Measurements from ENCODE around the gene MFAP4. TPM values are rescaled to one million over a fixed set of nuclear protein-coding genes. Genes with fewer than 3 reads are reported as not detected.
A peak's percentile ranks its signal among the peaks of the same experiment; 100 is the strongest.

Gene MFAP4
- total RNA-seq, 1 experiment from 2014 or later, result 4.0 TPM

GRCh38 chr17:19398301-19399181 lies 11.6 kb upstream of the MFAP4 start (continued):
- TF ChIP-seq SMAD3 (CRISPR knock-in tag; IDR thresholded peaks at IDR 0.05; ENCODE audit: borderline replicate concordance), result no peak
- TF ChIP-seq, protein P1, sequence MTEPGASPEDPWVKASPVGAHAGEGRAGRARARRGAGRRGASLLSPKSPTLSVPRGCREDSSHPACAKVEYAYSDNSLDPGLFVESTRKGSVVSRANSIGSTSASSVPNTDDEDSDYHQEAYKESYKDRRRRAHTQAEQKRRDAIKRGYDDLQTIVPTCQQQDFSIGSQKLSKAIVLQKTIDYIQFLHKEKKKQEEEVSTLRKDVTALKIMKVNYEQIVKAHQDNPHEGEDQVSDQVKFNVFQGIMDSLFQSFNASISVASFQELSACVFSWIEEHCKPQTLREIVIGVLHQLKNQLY (CRISPR knock-in tag; IDR thresholded peaks at IDR 0.05), result no peak

DNA sequence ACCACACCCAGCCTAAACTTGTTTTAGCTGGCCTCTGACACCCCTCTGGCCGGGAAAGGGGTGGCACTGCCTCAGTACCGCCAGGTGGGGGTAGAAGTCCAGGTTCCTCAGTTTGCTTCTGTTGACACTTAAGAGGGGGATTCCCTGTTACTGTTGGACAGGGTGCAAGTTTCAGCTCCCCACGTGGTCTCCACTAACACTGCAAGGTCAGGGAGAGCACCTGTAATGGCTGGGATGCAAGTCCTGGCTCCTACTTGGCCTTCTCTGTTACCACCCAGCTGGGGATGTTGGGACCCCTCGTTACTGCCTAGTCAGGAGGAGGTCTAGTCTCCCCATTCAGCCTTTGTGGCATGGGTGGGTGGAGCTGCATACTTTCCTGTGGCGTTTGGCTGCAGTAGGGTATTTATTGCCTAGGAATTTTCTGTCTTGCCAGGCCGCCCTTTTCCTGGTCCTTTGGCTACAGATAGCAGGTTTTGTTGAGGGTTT lies 10.6 kb upstream of the MFAP4 start:
- Mint-ChIP-seq H3K27ac (no peak overlapping the region; the same call in 1 of the 2 replicates), H3K9me3 (no peaks in the 10 kb centered on the region), H3K4me1 (peaks cover 11% of the 10 kb centered on the region), H3K36me3 (no peaks in the 10 kb centered on the region), H3K27me3 (ENCODE audit: low read depth) (no peaks in the 10 kb centered on the region), H3K4me3 (no peak overlapping the region)
- peak; percentile 71 for DNase-seq (ENCODE audit: low spot score)
- CTCF ChIA-PET, result interaction anchor here (0.5 to 3.1 kb wide), 43 partner anchors 9 to 516 kb away, joined by 3 to 63 read pairs (median 5); partner anchors contain the start of genes ALDH3A2, B9D1, MAPK7 and MFAP4
- peak; percentile 95 for ATAC-seq
- POLR2A ChIA-PET, result no interaction called here
- TF ChIP-seq TEAD1 (CRISPR knock-in tag; IDR thresholded peaks at IDR 0.05) (0 out of 2 replicates have a peak, but pooled peaks have one; percentile 48), ZMAT4 (CRISPR knock-in tag; IDR thresholded peaks at IDR 0.05) (no peak), MAX (CRISPR knock-in tag; IDR thresholded peaks at IDR 0.05) (peak; percentile 46; the same call in 1 of the 2 replicates), USF1 (CRISPR knock-in tag; IDR thresholded peaks at IDR 0.05) (0 out of 2 replicates have a peak, but pooled peaks have one; percentile 31), FOXK1 (CRISPR knock-in tag; IDR thresholded peaks at IDR 0.05) (peak; percentile 62; the same call in 1 of the 2 replicates)
- TF ChIP-seq, protein P2, sequence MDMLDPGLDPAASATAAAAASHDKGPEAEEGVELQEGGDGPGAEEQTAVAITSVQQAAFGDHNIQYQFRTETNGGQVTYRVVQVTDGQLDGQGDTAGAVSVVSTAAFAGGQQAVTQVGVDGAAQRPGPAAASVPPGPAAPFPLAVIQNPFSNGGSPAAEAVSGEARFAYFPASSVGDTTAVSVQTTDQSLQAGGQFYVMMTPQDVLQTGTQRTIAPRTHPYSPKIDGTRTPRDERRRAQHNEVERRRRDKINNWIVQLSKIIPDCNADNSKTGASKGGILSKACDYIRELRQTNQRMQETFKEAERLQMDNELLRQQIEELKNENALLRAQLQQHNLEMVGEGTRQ (CRISPR knock-in tag; IDR thresholded peaks at IDR 0.05), result peak; percentile 47; the same call in 1 of the 2 replicates
- TF ChIP-seq, protein P1 (CRISPR knock-in tag; IDR thresholded peaks at IDR 0.05), result no peak
- TF ChIP-seq, protein P3, sequence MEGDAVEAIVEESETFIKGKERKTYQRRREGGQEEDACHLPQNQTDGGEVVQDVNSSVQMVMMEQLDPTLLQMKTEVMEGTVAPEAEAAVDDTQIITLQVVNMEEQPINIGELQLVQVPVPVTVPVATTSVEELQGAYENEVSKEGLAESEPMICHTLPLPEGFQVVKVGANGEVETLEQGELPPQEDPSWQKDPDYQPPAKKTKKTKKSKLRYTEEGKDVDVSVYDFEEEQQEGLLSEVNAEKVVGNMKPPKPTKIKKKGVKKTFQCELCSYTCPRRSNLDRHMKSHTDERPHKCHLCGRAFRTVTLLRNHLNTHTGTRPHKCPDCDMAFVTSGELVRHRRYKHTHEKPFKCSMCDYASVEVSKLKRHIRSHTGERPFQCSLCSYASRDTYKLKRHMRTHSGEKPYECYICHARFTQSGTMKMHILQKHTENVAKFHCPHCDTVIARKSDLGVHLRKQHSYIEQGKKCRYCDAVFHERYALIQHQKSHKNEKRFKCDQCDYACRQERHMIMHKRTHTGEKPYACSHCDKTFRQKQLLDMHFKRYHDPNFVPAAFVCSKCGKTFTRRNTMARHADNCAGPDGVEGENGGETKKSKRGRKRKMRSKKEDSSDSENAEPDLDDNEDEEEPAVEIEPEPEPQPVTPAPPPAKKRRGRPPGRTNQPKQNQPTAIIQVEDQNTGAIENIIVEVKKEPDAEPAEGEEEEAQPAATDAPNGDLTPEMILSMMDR (IDR thresholded peaks at IDR 0.05), result peak; percentile 52

DNA sequence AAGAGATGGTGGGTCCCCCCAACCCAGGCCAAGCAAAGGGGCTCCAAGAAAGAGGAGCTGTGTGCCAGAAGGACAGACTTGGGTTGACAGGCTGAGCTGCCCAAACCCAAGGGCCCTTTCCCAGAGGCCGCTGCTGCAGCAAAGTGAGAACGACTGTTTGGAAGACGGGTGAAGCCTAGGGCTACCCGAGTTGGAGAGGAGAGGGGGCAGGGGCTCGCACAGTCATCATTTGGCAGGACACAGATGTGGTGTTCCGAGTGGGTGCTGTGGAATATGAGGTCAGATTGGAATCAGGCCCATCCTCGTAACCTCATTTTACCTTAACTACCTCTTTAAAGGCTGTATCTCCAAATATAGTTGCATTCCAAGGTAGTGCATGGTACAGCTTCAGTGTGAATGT lies 5.3 kb upstream of the MFAP4 start:
- Mint-ChIP-seq H3K9me3 (no peaks in the 10 kb centered on the region), H3K4me3 (no peak overlapping the region), H3K27ac (no peak overlapping the region), H3K4me1 (peaks cover 31% of the 10 kb centered on the region), H3K36me3 (no peaks in the 10 kb centered on the region), H3K27me3 (ENCODE audit: low read depth) (no peaks in the 10 kb centered on the region; the same call in 1 of the 2 replicates)
- POLR2A ChIA-PET, result interaction anchor here (1.2 kb wide), 1 partner anchor 14 kb away, joined by 3 read pairs; the partner anchor contains the start of gene MAPK7
- CTCF ChIA-PET, result interaction anchor here (0.6 to 1.7 kb wide), 3 partner anchors 30 to 115 kb away, joined by 3 to 10 read pairs (median 5); partner anchors contain the start of gene B9D1
- DNase-seq (ENCODE audit: low spot score) (no peak), ATAC-seq (no peak)
- no peak for TF ChIP-seq ZNF317 (CRISPR knock-in tag; IDR thresholded peaks at IDR 0.05; ENCODE audit: borderline replicate concordance, low read depth)
- TF ChIP-seq ZNF219 (CRISPR knock-in tag; IDR thresholded peaks at IDR 0.05; ENCODE audit: borderline replicate concordance), result no peak
- TF ChIP-seq OVOL2 (CRISPR knock-in tag; IDR thresholded peaks at IDR 0.05; ENCODE audit: borderline replicate concordance), result no peak
- TF ChIP-seq ZNF671 (CRISPR knock-in tag; IDR thresholded peaks at IDR 0.05), result no peak
